Activated CD4-positive, alpha-beta memory T cell treated with anti-CD3 and anti-CD28 coated beads, Interleukin-2, amount 10 ng/mL, durations not matched to agents 7 days and 5 days (primary cell): ENCODE data around the gene EIF3L. TPM values are rescaled to one million over a fixed set of nuclear protein-coding genes. Genes with fewer than 3 reads are reported as not detected.
"Not testable (repeated sequence)": the region's sequence is repeated elsewhere in the genome, so short reads cannot be mapped to it uniquely, and the experiment has no call there.

ENCODE experiments used
- CTCF ChIA-PET: fragments of 350-600 bp; sonication (Branson Sonifier 250); formaldehyde crosslinking; loops from one replicate; lab custom pipeline; 2021; ENCODE audit warnings: antibody characterized with exemption, inconsistent platforms; lab: Charles Lee
- POLR2A ChIA-PET: fragments of 350-600 bp; sonication (Branson Sonifier 250); formaldehyde crosslinking; loops from one replicate; lab custom pipeline; 2021; ENCODE audit warnings: antibody characterized with exemption; lab: Charles Lee
- DNase-seq: peaks from one replicate; pipeline ENCODE4 v3.0.0-alpha.2; 2020
- H3K27ac Mint-ChIP-seq: one replicate; pipeline ENCODE4 v1.8.0; 2021; ENCODE audit warnings: mild to moderate bottlenecking, mixed read lengths
- H3K27me3 Mint-ChIP-seq: one replicate; pipeline ENCODE4 v1.8.0; 2021; ENCODE audit warnings: mixed read lengths
- H3K36me3 Mint-ChIP-seq: one replicate; pipeline ENCODE4 v1.8.0; 2021; ENCODE audit warnings: low read depth, mixed read lengths
- H3K4me1 Mint-ChIP-seq: one replicate; pipeline ENCODE4 v1.8.0; 2021; ENCODE audit warnings: mixed read lengths
- H3K4me3 Mint-ChIP-seq: one replicate; pipeline ENCODE4 v1.8.0; 2021; ENCODE audit warnings: mild to moderate bottlenecking, mixed read lengths
- H3K9me3 Mint-ChIP-seq: one replicate; pipeline ENCODE4 v1.8.0; 2021; ENCODE audit warnings: mixed read lengths
- total RNA-seq, 2 experiments: library from RNA; stranded (reverse); gene quantifications; one replicate each; pipeline ENCODE4 v1.2.3, GENCODE V29; 2021

The EIF3L gene
- 100 to 1,000 TPM; 331 to 348 TPM for total RNA-seq

GRCh38 chr22:37849089-37849751 is at the start of gene EIF3L:
Gene EIF3L (plus strand): TSS chr22:37849419. CDS start chr22:37849450, 31 bp downstream.
- H3K4me3 Mint-ChIP-seq = peak within 1 kb of the TSS; percentile 84
- ChIA-PET POLR2A (interaction anchor here (1.0 to 2.5 kb wide), 7 partner anchors 8 to 333 kb away, joined by 3 to 11 read pairs (median 4); partner anchors contain the start of gene PLA2G6), CTCF (interaction anchor here (1.1 to 1.7 kb wide), 4 partner anchors 14 to 222 kb away, joined by 3 to 14 read pairs (median 4); no protein-coding TSS in a partner anchor)
- no peaks in the 10 kb centered on the region for H3K27me3 Mint-ChIP-seq
- peak; percentile 91 for DNase-seq
- H3K27ac Mint-ChIP-seq = peak within 1 kb of the TSS; percentile 95
- no peaks in the 10 kb centered on the region for H3K9me3 Mint-ChIP-seq
- H3K4me1 Mint-ChIP-seq = peaks cover 58% of the 10 kb centered on the region
- H3K36me3 Mint-ChIP-seq = peaks cover 58% of the 10 kb centered on the region

DNA sequence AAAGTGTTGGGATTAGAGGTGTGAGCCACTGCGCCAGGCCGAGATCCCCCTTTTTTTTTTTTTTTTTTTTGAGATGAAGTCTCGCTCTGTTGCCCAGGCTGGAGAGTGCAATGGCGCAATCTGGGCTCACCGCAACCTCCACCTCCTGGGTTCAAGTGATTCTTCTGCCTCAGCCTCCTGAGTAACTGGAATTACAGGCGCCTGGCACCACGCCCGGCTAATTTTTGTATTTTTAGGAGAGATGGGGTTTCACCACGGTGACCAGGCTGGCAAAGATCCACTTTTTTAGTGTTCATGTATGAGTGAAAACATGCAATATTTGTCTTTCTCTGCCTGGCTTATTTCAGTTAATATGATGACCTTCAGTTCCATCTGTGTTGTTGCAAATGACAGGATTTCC is 49.2 kb upstream of the EIF3L start:
- H3K36me3 Mint-ChIP-seq, H3K9me3 Mint-ChIP-seq, POLR2A ChIA-PET, H3K27ac Mint-ChIP-seq, H3K4me3 Mint-ChIP-seq, DNase-seq: not testable (repeated sequence)
- Mint-ChIP-seq H3K27me3 (peaks cover 25% of the 10 kb centered on the region), H3K4me1 (peaks cover 17% of the 10 kb centered on the region)
- CTCF ChIA-PET = interaction anchor here (0.7 kb wide), 1 partner anchor 60 kb away, joined by 3 read pairs; no protein-coding TSS in a partner anchor

- H3K27ac Mint-ChIP-seq = no peak overlapping the region
- peaks cover 4% of the 10 kb centered on the region for H3K36me3 Mint-ChIP-seq
- POLR2A ChIA-PET = interaction anchor here (1.3 kb wide), 1 partner anchor 152 kb away, joined by 3 read pairs; the partner anchor contains the start of genes C22orf23 and POLR2F
- peaks cover 42% of the 10 kb centered on the region for H3K27me3 Mint-ChIP-seq
- H3K4me3 Mint-ChIP-seq = peak overlapping the region; percentile 64
- CTCF ChIA-PET = interaction anchor here (1.3 kb wide), 1 partner anchor 61 kb away, joined by 3 read pairs; no protein-coding TSS in a partner anchor
- no peaks in the 10 kb centered on the region for H3K9me3 Mint-ChIP-seq
- DNase-seq = no peak
- peaks cover 32% of the 10 kb centered on the region for H3K4me1 Mint-ChIP-seq
Measured at GRCh38 chr22:37801946-37802309, 47.3 kb upstream of the EIF3L start.

DNA sequence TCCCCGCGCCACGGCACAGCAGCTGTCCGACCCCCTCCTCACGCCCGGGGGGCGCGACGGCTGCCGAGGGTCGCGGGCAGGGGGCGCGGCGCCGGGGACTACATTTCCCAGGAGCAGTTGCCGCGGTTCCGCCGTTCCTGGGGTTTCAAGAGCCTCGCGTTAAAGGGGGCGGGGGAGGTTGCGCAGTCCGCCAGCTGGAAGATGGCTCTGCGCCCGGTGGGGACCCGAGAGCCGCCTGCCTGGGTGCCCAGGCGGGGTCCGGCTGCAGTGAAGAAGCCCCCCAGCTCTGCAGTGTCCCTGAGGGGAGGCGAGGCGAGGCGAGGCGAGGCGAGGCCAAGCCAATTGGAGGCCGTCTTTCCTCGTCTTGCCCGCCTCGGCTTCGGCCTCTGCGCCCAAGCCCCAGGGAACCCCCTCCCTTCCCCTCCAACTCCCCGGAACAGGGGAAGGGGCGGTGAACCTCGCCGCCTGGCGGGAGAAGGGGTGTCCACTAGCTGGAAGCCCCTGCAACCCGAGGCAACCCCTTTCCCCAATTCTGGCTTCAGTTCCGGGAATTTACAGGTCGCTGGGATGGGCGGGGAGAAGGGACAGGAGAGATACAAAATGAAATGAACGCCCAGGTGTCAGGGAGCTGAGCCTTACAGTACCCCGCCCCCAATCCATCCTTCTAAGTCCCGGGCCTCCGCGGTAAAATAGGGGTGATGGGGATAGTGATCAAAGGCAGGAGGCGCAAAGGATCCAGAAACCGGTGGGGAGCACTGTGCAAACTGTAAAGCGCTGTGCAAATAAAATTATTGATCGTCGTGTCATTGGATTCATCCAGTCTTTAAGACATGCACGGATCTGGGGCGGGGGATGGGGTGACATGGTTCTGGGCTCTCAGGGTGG is 46.7 kb upstream of the EIF3L start:
- no peak for DNase-seq
- H3K27ac Mint-ChIP-seq = no peak overlapping the region

DNA sequence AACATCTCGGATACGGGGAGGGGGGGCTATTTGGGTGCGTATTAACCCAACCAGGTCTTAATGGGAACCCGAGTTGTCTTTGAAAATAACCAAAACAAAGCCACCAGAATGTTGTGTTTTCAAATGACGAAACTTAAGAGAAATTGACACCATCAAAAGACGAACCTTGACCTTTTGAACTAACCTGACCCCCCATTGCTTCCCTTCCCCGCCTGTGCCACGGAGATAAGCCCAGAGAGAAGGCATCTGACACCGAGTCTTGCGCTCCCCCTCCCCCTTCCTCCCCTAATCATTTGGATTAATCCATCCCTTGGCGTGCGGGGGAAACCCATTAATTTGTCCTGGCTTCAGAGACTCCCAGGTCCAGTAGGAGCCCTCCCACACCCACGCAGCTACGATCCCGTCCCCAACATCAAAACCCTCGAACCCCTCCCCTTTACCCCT is 46.0 kb upstream of the EIF3L start:
- ChIA-PET CTCF (interaction anchor here (1.3 kb wide), 1 partner anchor 60 kb away, joined by 3 read pairs; no protein-coding TSS in a partner anchor), POLR2A (interaction anchor here (1.3 kb wide), 1 partner anchor 150 kb away, joined by 3 read pairs; the partner anchor contains the start of genes C22orf23 and POLR2F)
- Mint-ChIP-seq H3K27me3 (peaks cover 48% of the 10 kb centered on the region), H3K36me3 (peaks cover 4% of the 10 kb centered on the region), H3K4me1 (peaks cover 39% of the 10 kb centered on the region), H3K4me3 (peak overlapping the region; percentile 59), H3K9me3 (no peaks in the 10 kb centered on the region), H3K27ac (no peak overlapping the region)
- DNase-seq = no peak

More for the DNA sequence above, 46.7 kb upstream of the EIF3L start:
- Mint-ChIP-seq H3K4me3 (peak overlapping the region; percentile 59), H3K36me3 (peaks cover 4% of the 10 kb centered on the region), H3K4me1 (peaks cover 37% of the 10 kb centered on the region), H3K9me3 (no peaks in the 10 kb centered on the region), H3K27me3 (peaks cover 46% of the 10 kb centered on the region)
- POLR2A ChIA-PET = interaction anchor here (1.3 kb wide), 1 partner anchor 151 kb away, joined by 3 read pairs; the partner anchor contains the start of genes C22orf23 and POLR2F
- CTCF ChIA-PET = interaction anchor here (1.3 kb wide), 1 partner anchor 61 kb away, joined by 3 read pairs; no protein-coding TSS in a partner anchor

DNA sequence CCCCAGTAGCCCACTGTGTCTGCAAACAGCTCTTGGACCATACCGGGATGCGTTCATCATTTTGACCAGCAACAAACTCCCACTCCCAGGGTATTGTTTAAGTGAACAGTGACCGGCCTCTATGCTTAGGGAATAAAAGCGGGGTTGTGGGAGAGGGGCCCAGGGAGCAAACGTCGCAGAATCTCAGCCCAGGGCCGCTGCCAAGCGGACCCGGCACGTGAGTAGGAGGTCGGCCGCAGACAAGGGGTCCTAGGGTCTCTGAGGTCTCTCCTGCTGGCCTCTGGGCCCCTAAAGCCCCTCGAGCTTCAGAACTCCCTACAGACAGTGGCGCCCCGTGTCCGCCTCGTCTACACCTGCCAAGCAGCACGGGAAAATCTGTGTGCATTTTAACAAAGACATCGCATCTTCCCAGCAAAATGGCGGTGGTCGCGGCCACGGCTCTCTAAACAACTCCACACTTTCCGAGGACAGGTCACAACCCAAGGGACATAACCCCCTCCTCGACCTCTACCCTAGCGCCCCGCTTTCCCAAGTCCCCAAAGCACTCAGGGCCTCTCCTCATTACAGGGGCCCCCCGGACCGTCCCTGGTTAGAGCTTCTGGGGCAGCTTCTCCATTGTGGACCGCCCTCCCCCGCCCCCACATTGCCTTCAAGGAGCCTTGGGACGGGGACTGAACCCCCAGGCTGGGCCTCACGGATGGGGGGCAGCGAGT is 45.4 kb upstream of the EIF3L start:
- CTCF ChIA-PET = no interaction called here
- Mint-ChIP-seq H3K9me3 (no peaks in the 10 kb centered on the region), H3K4me3 (peak overlapping the region; percentile 44), H3K36me3 (peaks cover 4% of the 10 kb centered on the region), H3K27ac (no peak overlapping the region), H3K27me3 (peaks cover 49% of the 10 kb centered on the region), H3K4me1 (peaks cover 43% of the 10 kb centered on the region)
- DNase-seq = no peak
- POLR2A ChIA-PET = no interaction called here

DNA sequence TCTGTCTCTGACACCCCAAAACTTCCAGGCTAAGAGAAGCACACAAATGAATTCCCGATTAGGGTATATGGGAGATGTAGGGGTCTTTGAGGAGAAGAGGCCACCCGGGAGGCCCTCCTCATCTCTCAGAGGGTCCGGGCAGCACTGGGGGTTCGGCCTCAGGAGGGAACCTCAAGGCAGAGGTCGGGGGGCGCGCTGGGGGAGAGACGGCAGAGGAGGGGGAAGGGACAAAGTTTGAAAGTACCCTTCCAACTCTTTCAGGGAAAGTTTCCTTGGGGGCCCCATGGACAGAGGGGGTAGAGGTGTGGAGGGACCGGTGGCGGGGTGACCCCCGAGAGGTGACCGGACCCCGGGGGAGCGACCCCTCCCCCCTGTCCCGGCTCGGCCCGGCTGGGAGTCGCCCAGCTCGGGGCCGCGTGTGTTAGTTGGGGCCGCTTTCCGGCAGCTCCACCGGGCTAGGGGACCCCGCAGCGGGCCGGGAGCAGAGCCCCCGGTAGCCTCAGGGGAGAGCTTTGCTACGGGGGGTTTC is 44.8 kb upstream of the EIF3L start:
- peak overlapping the region; percentile 44 for H3K4me3 Mint-ChIP-seq
- H3K27me3 Mint-ChIP-seq = peaks cover 49% of the 10 kb centered on the region
- no peaks in the 10 kb centered on the region for H3K9me3 Mint-ChIP-seq
- ChIA-PET POLR2A (interaction anchor here (0.9 to 2.5 kb wide), 4 partner anchors 13 to 164 kb away, joined by 3 to 9 read pairs (median 5); partner anchors contain the start of genes ANKRD54 and SH3BP1), CTCF (interaction anchor here (0.5 to 1.0 kb wide), 2 partner anchors 14 to 200 kb away, joined by 3 to 7 read pairs; no protein-coding TSS in a partner anchor)
- peaks cover 4% of the 10 kb centered on the region for H3K36me3 Mint-ChIP-seq
- no peak overlapping the region for H3K27ac Mint-ChIP-seq
- peaks cover 45% of the 10 kb centered on the region for H3K4me1 Mint-ChIP-seq
- DNase-seq = no peak

DNA sequence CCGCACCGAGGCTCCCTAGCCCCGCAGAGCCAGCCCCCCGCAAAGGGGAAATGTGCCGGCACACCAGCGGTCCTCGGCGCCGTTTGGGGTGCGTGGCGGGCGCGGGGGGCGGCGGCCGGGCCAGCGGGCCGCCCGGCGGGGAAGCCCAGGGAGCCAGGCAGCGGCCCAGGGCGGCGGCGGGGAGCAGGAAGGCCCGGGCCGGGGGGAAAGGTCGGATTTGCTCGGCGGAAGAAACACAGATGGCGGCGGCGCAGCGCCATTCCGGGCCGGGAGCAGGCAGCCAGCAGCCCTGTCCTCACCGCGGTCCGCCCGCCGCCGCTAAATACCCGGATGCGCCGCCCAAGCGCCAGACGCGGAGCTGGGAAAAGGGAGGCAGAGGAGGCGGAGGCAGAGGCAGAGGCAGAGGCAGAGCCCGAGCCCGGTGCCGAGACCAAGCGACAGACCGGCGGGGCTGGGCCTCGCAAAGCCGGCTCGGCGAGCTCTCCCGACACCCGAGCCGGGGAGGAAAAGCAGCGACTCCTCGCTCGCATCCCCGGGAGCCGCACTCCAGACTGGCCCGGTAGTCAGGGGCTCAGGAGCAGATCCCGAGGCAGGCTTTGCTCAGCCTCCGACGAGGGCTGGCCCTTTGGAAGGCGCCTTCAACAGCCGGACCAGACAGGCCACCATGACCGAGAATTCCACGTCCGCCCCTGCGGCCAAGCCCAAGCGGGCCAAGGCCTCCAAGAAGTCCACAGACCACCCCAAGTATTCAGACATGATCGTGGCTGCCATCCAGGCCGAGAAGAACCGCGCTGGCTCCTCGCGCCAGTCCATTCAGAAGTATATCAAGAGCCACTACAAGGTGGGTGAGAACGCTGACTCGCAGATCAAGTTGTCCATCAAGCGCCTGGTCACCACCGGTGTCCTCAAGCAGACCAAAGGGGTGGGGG is 44.1 kb upstream of the EIF3L start:
- POLR2A ChIA-PET = interaction anchor here (0.5 to 2.5 kb wide), 5 partner anchors 12 to 165 kb away, joined by 3 to 9 read pairs (median 5); partner anchors contain the start of genes ANKRD54 and SH3BP1
- H3K27me3 Mint-ChIP-seq = peaks cover 49% of the 10 kb centered on the region
- H3K4me1 Mint-ChIP-seq = peaks cover 46% of the 10 kb centered on the region
- peak overlapping the region; percentile 78 for H3K4me3 Mint-ChIP-seq
- H3K36me3 Mint-ChIP-seq = peaks cover 4% of the 10 kb centered on the region
- DNase-seq = peak; percentile 82
- no peaks in the 10 kb centered on the region for H3K9me3 Mint-ChIP-seq
- peak overlapping the region; percentile 12 for H3K27ac Mint-ChIP-seq
- CTCF ChIA-PET = interaction anchor here (0.5 to 1.0 kb wide), 2 partner anchors 13 to 200 kb away, joined by 3 to 7 read pairs; no protein-coding TSS in a partner anchor

- peaks cover 4% of the 10 kb centered on the region for H3K36me3 Mint-ChIP-seq
- peaks cover 46% of the 10 kb centered on the region for H3K4me1 Mint-ChIP-seq
- H3K27ac Mint-ChIP-seq = peak overlapping the region; percentile 12
- no peaks in the 10 kb centered on the region for H3K9me3 Mint-ChIP-seq
- POLR2A ChIA-PET = interaction anchor here (1.0 to 2.5 kb wide), 3 partner anchors 11 to 166 kb away, joined by 3 to 9 read pairs (median 5); partner anchors contain the start of genes ANKRD54 and SH3BP1
- H3K4me3 Mint-ChIP-seq = peak overlapping the region; percentile 78
- no peak for DNase-seq
- CTCF ChIA-PET = interaction anchor here (1.0 kb wide), 1 partner anchor 12 kb away, joined by 7 read pairs; no protein-coding TSS in a partner anchor
- H3K27me3 Mint-ChIP-seq = peaks cover 46% of the 10 kb centered on the region
Measured at GRCh38 chr22:37805810-37806277, 43.4 kb upstream of the EIF3L start.

DNA sequence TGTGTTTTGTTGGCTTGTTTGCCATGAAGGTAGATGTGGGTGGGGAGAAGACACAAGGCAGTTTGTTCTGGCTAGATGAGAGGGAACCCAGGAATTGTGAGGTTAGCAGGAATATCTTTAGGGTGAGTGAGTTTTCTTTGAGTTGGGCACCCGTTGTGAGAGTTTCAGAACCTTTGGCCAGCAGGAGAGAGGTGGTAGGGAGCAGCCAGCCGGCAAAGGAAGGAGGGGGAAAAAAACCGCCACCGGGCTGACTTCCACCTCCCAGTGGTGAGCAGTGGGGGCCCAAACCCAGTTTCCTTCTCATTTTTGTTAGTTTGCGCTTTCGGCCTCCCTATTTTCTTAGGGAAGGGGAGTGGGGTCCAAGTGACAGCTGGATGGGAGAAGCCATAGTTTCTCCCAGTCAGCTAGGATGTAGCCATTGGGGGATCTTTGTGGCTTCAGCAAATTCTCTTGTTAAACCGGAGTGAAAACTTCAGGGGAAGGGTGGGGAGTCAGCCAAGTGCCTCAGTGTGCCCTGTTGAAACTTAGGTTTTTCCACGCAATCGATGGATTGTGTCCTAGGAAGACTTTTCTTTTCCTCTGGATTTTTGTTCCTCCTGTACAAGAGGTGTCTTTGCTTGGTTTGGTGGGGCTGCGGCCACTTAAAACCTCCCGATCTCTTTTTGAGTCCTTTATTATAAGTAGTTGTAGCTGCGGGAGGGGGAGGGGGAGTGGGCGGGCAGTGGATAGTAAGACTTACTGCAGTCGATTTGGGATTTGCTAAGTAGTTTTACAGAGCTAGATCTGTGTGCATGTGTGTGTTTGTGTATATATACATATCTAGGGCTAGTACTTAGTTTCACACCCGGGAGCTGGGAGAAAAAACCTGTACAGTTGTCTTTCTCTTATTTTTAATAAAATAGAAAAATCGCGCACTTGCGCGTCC is 42.5 kb upstream of the EIF3L start:
- peak overlapping the region; percentile 78 for H3K4me3 Mint-ChIP-seq
- ChIA-PET CTCF (interaction anchor here (0.9 to 4.3 kb wide), 4 partner anchors 10 to 200 kb away, joined by 3 to 49 read pairs (median 6); no protein-coding TSS in a partner anchor), POLR2A (interaction anchor here (0.9 to 2.5 kb wide), 6 partner anchors 12 to 198 kb away, joined by 3 to 11 read pairs (median 4); partner anchors contain the start of genes ANKRD54, GALR3 and GGA1)
- H3K9me3 Mint-ChIP-seq = no peaks in the 10 kb centered on the region
- peaks cover 4% of the 10 kb centered on the region for H3K36me3 Mint-ChIP-seq
- H3K27me3 Mint-ChIP-seq = peaks cover 44% of the 10 kb centered on the region
- DNase-seq = no peak
- H3K4me1 Mint-ChIP-seq = peaks cover 46% of the 10 kb centered on the region
- H3K27ac Mint-ChIP-seq = peak overlapping the region; percentile 48
